Central memory CD4-positive, alpha-beta T cell (primary cell): ENCODE results near the gene MLLT3.

ENCODE experiments used
- DNase-seq: peaks from one replicate; pipeline ENCODE4 v3.0.0; 2022

MLLT3 gene

GRCh38 chr9:20624201-20625002 is 2.1 kb upstream of the MLLT3 start:
- DNase-seq = peak; percentile 38

- DNase-seq = no peak
Observed at GRCh38 chr9:20623748-20624124, 1.4 kb upstream of the MLLT3 start.

GRCh38 chr9:20623021-20623747 is 885 bp upstream of the MLLT3 start:
- DNase-seq = peak; percentile 80

- DNase-seq = peak; percentile 75
Observed at GRCh38 chr9:20621471-20622329, 599 bp downstream of the MLLT3 start.

GRCh38 chr9:20620650-20621470 is 1.4 kb downstream of the MLLT3 start:
- DNase-seq = peak; percentile 66

GRCh38 chr9:20619487-20620200 is 2.7 kb downstream of the MLLT3 start:
- peak; percentile 7 for DNase-seq

GRCh38 chr9:20618361-20618802 is 3.9 kb downstream of the MLLT3 start:
- DNase-seq = peak; percentile 2

GRCh38 chr9:20616808-20617207 is 5.5 kb downstream of the MLLT3 start:
- no peak for DNase-seq

- DNase-seq = no peak
Observed at GRCh38 chr9:20614602-20615216, 7.6 kb downstream of the MLLT3 start.

GRCh38 chr9:20611691-20612287 is 10.5 kb downstream of the MLLT3 start:
- DNase-seq = no peak

GRCh38 chr9:20610591-20610990 is 11.7 kb downstream of the MLLT3 start:
- DNase-seq = no peak

- DNase-seq = no peak
Observed at GRCh38 chr9:20608582-20608981, 13.7 kb downstream of the MLLT3 start.

GRCh38 chr9:20606652-20607051 is 15.6 kb downstream of the MLLT3 start:
- no peak for DNase-seq

GRCh38 chr9:20604562-20604961 is 17.7 kb downstream of the MLLT3 start:
- no peak for DNase-seq

- DNase-seq = no peak
Observed at GRCh38 chr9:20603524-20604268, 18.6 kb downstream of the MLLT3 start.

GRCh38 chr9:20601292-20601691 is 21.0 kb downstream of the MLLT3 start:
- no peak for DNase-seq

GRCh38 chr9:20599195-20599594 is 23.1 kb downstream of the MLLT3 start:
- DNase-seq = no peak

GRCh38 chr9:20598367-20598766 is 23.9 kb downstream of the MLLT3 start:
- no peak for DNase-seq

GRCh38 chr9:20597862-20598261 is 24.4 kb downstream of the MLLT3 start:
- DNase-seq = no peak

- DNase-seq = no peak
Observed at GRCh38 chr9:20594608-20595007, 27.7 kb downstream of the MLLT3 start.
